OCI-LY1 (cell line): ENCODE results near the gene HBM.
"Not testable (repeated sequence)": the region's sequence is repeated elsewhere in the genome, so short reads cannot be mapped to it uniquely, and the experiment has no call there.

Experiments
- H2AFZ ChIP-seq: fragments of 200-600 bp; sonication (generic), shearing (Covaris generic); 2 replicates; pipeline ENCODE4 v1.6.0; 2014; ENCODE audit warnings: antibody characterized with exemption, mild to moderate bottlenecking, low read length
- H3F3A ChIP-seq: fragments of 200-600 bp; sonication (generic), shearing (Covaris generic); 2 replicates; pipeline ENCODE4 v1.6.0; 2014; ENCODE audit warnings: mild to moderate bottlenecking, antibody characterized with exemption, low read length, moderate library complexity; ENCODE audit not compliant: insufficient read depth
- H3K27ac ChIP-seq: fragments of 200-600 bp; sonication (generic); 2 replicates; pipeline ENCODE4 v1.5.1; 2014; ENCODE audit warnings: low read length, mixed run types, mild to moderate bottlenecking, low read depth; ENCODE audit not compliant: poor library complexity, severe bottlenecking
- H3K27me3 ChIP-seq: fragments of 200-600 bp; sonication (generic); 2 replicates; pipeline ENCODE4 v1.6.0; 2014; ENCODE audit warnings: antibody characterized with exemption, mild to moderate bottlenecking, low read length, moderate library complexity; ENCODE audit not compliant: insufficient read depth
- H3K36me3 ChIP-seq: fragments of 200-600 bp; sonication (generic); 2 replicates; pipeline ENCODE4 v1.6.1; 2014; ENCODE audit warnings: mild to moderate bottlenecking, antibody characterized with exemption, low read length, moderate library complexity, mixed read lengths; ENCODE audit not compliant: insufficient read depth
- H3K4me1 ChIP-seq: fragments of 200-600 bp; sonication (generic); 2 replicates; pipeline ENCODE4 v1.5.1; 2014; ENCODE audit warnings: mild to moderate bottlenecking, low read length, moderate library complexity; ENCODE audit not compliant: insufficient read depth, severe bottlenecking
- H3K4me2 ChIP-seq: fragments of 200-600 bp; sonication (generic), shearing (Covaris generic); 2 replicates; pipeline ENCODE4 v1.6.1; 2014; ENCODE audit warnings: low read length
- H3K4me3 ChIP-seq: fragments of 200-600 bp; sonication (generic); 2 replicates; pipeline ENCODE4 v1.5.1; 2014; ENCODE audit warnings: low read length, low read depth, mild to moderate bottlenecking, mixed read lengths; ENCODE audit not compliant: poor library complexity, severe bottlenecking
- H3K79me2 ChIP-seq: fragments of 200-600 bp; shearing (Covaris generic); 2 replicates; pipeline ENCODE4 v1.6.1; 2016; ENCODE audit warnings: mixed run types, low read length, mixed read lengths; ENCODE audit not compliant: insufficient read depth
- H3K9ac ChIP-seq: fragments of 200-600 bp; sonication (generic), shearing (Covaris generic); 2 replicates; pipeline ENCODE4 v1.6.1; 2014; ENCODE audit warnings: mild to moderate bottlenecking, low read length, mixed read lengths
- H3K9me2 ChIP-seq: fragments of 200-600 bp; sonication (generic), shearing (Covaris generic); 2 replicates; pipeline ENCODE4 v1.6.1; 2014; ENCODE audit warnings: low read depth, mild to moderate bottlenecking, low read length, mixed read lengths
- H3K9me3 ChIP-seq: fragments of 200-600 bp; shearing (Covaris generic); 2 replicates; pipeline ENCODE4 v1.6.1; 2014; ENCODE audit warnings: low read length, mixed read lengths
- H4K20me1 ChIP-seq: fragments of 200-600 bp; sonication (generic), shearing (Covaris generic); 2 replicates; pipeline ENCODE4 v1.6.0; 2016; ENCODE audit warnings: mild to moderate bottlenecking, low read length; ENCODE audit not compliant: insufficient read depth
- EZH2 ChIP-seq: fragments of 200-600 bp; sonication (generic), shearing (Covaris generic); IDR thresholded peaks from 2 replicates; pipeline ENCODE4 v1.8.0; 2017; ENCODE audit warnings: borderline replicate concordance, mixed run types, mild to moderate bottlenecking, antibody characterized with exemption, low read length, moderate library complexity, mixed read lengths
- TF ChIP-seq, protein P1 (sequence below): fragments of 200-600 bp; sonication (generic), shearing (Covaris generic); IDR thresholded peaks from 2 replicates; pipeline ENCODE4 v1.5.1; 2017; ENCODE audit warnings: mild to moderate bottlenecking, antibody characterized with exemption, low read length, moderate library complexity, mixed read lengths

HBM gene

DNA sequence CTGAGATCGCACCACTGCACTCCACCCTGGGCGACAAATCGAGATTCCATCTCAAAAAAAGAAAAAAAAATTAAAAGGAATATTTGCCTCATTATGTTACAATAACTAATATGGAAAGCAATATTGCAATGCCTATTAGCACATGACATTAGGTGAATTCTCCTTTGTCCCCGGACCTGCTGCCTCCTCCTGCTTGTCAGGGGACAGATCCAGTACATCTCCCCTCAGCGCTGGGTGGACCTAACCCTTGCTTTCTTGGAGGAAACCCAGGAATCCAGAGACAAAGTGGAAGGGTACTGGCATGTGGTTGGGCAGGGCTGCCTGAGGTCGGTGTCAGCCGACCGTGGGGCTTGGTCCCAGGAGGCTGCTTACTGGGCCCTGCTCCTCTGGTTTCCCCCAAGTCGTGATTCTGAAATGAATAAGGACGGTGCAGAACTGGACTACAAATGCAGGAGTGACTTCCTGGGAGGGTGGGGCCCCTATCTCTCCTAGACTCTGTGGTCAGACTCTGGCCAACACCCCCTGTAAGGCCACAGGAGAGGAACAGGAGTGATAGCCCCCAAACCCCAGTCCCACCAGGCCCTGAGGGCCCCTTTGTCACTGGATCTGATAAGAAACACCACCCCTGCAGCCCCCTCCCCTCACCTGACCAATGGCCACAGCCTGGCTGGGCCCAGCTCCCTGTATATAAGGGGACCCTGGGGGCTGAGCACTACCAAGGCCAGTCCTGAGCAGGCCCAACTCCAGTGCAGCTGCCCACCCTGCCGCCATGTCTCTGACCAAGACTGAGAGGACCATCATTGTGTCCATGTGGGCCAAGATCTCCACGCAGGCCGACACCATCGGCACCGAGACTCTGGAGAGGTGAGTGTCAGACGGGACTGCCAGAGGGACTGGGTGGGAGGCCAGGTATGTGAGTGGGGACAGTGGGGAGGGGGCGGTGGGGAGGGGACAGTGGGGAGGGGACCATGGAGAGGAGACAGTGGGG lies 13.3 kb upstream of the HBM start, which contains the start of gene HBZ:
TSS of gene HBZ (plus strand) at position 504 of the 988 bp plus-strand sequence. CDS start at position 770, 266 bp downstream.
- H4K20me1 ChIP-seq, result no peaks in the 10 kb centered on the region
- H3K9me2 ChIP-seq, result no peaks in the 10 kb centered on the region
- TF ChIP-seq, protein P1, sequence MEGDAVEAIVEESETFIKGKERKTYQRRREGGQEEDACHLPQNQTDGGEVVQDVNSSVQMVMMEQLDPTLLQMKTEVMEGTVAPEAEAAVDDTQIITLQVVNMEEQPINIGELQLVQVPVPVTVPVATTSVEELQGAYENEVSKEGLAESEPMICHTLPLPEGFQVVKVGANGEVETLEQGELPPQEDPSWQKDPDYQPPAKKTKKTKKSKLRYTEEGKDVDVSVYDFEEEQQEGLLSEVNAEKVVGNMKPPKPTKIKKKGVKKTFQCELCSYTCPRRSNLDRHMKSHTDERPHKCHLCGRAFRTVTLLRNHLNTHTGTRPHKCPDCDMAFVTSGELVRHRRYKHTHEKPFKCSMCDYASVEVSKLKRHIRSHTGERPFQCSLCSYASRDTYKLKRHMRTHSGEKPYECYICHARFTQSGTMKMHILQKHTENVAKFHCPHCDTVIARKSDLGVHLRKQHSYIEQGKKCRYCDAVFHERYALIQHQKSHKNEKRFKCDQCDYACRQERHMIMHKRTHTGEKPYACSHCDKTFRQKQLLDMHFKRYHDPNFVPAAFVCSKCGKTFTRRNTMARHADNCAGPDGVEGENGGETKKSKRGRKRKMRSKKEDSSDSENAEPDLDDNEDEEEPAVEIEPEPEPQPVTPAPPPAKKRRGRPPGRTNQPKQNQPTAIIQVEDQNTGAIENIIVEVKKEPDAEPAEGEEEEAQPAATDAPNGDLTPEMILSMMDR, result no peak
- no peak for TF ChIP-seq EZH2
- H3K79me2 ChIP-seq, result no peaks in the 10 kb centered on the region
- no peaks in the 10 kb centered on the region for H3K36me3 ChIP-seq
- no peak within 1 kb of the TSS for H3K9ac ChIP-seq
- H3K4me2 ChIP-seq, result no peak within 1 kb of the TSS
- H3K27ac ChIP-seq, result no peak within 1 kb of the TSS
- peaks cover 4% of the 10 kb centered on the region for H3K4me1 ChIP-seq
- peaks cover 12% of the 10 kb centered on the region; the same call in 1 of the 2 replicates for H3K27me3 ChIP-seq
- H2AFZ ChIP-seq, result no peak within 1 kb of the TSS
- no peaks in the 10 kb centered on the region for H3F3A ChIP-seq
- no peak within 1 kb of the TSS for H3K4me3 ChIP-seq
- H3K9me3 ChIP-seq, result no peaks in the 10 kb centered on the region

DNA sequence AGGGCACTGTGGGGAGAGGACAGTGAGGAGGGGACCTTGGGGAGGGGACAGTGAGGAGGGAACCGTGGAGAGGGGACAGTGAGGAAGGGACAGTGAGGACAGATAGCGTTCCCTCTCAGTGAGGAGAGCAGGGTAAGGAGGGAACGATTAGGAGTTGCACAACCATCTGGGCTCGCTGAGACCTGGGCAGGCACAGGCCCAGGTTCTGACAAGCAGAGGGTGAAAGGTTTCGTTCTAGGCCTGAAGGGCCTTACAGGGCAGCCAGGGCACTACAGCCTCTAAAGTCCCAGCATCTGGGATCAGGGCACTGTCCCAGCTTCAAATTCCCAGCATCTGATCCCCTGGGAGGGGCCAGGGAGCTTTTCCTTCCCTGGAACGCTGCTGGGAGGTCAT lies 12.7 kb upstream of the HBM start:
- not testable (repeated sequence) for H2AFZ ChIP-seq, H3K4me2 ChIP-seq, H4K20me1 ChIP-seq, H3K79me2 ChIP-seq, H3K4me3 ChIP-seq, H3K9me3 ChIP-seq, H3K9ac ChIP-seq, H3K27ac ChIP-seq, H3K36me3 ChIP-seq, H3K9me2 ChIP-seq, H3F3A ChIP-seq, H3K4me1 ChIP-seq
- peaks cover 12% of the 10 kb centered on the region; the same call in 1 of the 2 replicates for H3K27me3 ChIP-seq

DNA sequence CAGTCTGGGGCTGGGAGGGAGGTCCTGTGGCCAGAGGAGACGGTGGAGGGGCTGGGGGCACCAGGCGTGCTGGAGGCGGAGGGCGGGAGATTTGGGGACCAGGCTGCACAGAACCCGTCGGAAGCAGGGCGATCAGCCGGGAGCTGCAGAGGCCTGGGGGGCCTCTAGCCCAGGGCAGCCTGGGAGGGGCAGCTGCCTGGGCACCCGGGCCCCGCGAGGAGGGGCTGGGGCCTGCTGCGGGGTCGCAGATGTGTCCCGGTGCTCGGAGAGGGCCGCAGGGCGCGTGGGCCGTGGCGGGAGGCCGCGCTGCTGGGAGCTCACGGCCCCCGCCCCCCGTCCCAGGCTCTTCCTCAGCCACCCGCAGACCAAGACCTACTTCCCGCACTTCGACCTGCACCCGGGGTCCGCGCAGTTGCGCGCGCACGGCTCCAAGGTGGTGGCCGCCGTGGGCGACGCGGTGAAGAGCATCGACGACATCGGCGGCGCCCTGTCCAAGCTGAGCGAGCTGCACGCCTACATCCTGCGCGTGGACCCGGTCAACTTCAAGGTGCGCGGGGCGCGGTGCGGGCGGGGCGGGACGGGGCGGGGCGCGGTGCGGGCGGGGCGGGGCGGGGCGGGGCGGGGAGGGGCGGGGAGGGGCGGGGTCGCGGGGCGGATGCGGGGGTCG lies 12.1 kb upstream of the HBM start:
- H4K20me1 ChIP-seq, H3K4me2 ChIP-seq, H3K9me3 ChIP-seq, H3K79me2 ChIP-seq, H3K9me2 ChIP-seq, H3K27ac ChIP-seq, H3K9ac ChIP-seq, H3K4me1 ChIP-seq, H3F3A ChIP-seq, H3K36me3 ChIP-seq, H3K4me3 ChIP-seq, H2AFZ ChIP-seq: not testable (repeated sequence)
- peaks cover 12% of the 10 kb centered on the region; the same call in 1 of the 2 replicates for H3K27me3 ChIP-seq
